GM21717 (cell line): Measurements from ENCODE around the gene SULT1A2.
"Not testable (repeated sequence)": the region's sequence is repeated elsewhere in the genome, so short reads cannot be mapped to it uniquely, and the experiment has no call there.

Source experiments
- ATAC-seq: cut with Tn5 transposase; IDR thresholded peaks from one replicate; pipeline ENCODE4 v1.9.1; 2021; ENCODE audit warnings: mild to moderate bottlenecking, moderate library complexity; ENCODE audit not compliant: unreplicated experiment

The SULT1A2 gene

DNA sequence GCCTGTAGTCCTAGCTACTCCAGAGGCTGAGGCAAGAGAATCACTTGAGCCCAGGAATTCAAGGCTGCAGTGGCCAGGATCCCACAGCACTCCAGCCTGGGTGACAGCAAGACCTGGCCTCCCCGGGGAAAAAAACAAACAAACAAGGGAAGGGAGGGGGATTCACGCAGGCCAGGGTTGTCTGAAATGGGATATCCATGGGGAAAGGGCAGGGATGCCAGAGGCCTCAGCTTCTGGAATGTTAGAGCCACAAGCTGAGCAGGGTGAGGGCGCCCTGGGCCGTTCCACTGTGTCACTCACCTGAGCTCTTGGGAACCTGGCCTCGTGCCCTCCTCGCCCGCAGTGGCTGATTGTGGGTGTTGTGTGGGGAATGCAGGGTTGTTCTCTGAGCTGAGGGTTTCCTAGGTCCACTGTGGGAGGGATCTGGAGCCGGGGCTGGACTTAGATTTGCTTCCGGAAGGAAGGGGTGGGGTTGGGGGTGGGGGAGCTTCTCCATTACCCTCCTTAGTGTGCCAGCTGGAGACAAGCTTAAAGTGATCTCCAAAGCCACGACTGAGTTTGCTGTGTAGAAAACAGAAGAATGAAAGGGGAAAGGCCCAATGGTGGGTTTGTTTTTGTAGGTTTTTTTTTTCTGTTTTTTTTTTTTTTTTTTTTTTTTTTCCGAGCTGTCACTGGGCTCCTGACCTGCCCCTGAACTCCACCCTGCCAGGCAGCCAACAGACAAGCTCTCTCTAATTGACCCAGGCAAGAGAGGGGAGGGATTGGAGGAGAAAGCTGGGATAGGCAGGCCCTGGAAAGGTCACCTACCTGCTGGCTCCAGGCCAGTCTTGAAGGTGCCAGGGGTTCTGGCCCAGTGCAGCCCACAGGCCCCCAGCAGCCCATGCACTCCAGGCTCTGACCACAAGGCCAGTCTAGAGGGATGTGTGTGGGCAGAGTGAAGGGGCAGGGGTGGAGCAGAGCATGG is 13.1 kb upstream of the SULT1A2 start, which contains the start of gene SULT1A1:
Gene SULT1A1, minus strand, starts transcription at position 414 of the 964 bp plus-strand sequence. CDS start 1,189 bp downstream, outside the sequence.
- no peak for ATAC-seq

DNA sequence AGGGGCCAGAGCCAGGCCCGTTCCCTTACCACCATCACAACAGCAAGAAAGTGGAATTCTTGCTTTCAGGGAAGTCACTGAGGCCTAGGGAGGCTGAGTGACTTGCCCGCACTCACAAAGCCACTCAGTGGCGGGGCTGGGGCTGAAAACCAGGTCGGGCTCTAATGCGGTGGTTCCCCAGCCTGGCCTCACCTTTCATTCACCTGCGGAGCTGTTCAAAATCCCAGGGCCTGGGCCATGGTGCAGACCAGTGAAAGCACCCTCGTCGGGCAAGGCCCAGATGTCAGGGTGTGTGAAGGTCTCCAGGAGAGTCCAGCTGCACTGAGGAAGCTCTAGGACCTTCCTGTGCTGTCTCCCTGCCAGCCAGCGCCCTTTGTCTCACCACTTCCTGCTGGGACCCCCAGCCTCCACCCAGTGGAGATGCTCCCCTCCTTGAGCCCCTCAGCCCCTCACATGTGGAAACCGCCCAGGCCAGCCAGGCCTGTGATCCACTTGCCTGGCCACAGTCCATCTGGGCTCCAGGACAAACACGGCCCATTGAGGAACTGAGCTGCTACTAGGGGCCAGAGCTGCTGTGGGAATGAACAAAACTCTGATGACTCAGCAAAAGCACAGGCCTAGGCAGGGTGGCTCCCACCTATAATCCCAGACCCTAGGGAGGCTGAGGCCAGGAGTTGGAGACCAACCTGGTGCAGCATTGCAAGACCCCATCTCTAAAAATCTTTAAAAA is 12.2 kb upstream of the SULT1A2 start:
- ATAC-seq: not testable (repeated sequence)

DNA sequence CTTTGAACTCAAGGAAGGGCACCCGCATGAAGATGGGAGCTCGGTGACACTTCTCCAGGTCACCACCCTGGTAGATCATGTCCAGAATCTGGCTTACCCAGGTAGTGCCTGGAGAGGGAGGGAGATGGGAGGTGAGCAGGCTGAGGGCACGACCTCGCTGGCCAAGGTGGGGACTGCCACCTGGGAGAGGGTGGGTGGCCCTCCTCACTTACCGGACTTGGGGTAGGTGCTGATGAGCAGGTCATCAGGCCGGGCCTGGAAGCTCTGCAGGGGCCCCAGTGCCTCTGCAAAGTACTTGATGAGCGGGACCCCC is 11.6 kb upstream of the SULT1A2 start:
- not testable (repeated sequence) for ATAC-seq

DNA sequence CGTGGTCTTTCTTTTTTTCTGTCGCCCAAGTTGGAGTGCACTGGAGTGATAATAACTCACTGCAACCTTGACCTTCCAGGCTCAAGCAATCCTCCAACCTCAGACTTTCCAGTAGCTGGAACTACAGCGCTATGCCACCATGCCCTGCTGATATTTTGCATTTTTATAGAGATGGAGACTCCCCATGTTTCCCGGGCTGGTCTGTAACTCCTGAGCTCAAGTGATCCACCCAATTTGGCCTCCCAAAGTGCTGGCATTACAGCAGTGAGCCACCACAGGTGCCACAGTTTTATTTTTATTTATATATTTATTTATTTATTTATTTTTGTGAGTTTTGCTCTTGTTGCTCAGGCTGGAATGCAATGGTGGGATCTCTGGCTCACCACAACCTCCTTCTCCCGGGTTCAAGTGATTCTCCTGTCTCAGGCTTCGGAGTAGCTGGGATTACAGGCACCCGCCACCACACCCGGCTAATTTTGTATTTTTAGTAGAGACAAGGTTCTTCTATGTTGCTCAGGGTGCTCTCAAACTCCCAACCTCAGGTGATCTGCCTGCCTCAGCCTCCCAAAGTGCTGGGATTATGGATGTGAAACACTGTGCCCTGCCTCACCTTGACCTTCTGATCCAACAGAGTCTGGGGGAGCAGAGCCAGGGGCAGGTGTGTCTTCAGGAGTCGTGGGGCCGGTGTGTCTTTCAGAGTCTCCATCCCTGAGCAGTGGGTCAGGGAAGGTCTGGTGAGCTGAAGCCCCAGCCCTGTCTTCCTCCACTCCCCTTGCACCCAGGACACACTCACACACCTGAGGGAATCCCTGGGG is 11.0 kb upstream of the SULT1A2 start:
- not testable (repeated sequence) for ATAC-seq

DNA sequence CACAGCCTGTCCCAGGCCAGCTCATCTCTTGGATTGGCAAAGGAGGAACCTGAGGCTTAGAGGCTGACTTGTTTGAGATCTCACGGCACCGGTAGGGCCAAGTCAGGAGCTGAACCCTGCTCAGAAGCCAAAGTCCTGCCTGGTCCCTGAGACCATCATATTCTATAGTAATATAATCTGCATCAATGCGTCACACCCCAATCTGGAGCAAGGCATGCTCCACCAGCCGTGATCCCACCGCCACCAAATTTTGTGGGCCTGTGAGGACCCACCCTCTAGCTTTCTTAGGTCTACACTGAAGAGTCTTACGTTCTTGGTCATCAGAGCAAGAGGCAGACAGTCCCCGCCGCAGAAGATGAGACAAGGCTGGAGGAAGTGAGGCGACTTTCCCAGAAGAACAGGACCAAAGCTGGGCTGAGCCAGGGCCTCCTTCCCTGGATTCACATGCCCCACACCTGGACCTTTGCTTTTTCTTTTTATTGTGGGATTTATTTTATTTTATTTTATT is 10.3 kb upstream of the SULT1A2 start:
- ATAC-seq: no peak

DNA sequence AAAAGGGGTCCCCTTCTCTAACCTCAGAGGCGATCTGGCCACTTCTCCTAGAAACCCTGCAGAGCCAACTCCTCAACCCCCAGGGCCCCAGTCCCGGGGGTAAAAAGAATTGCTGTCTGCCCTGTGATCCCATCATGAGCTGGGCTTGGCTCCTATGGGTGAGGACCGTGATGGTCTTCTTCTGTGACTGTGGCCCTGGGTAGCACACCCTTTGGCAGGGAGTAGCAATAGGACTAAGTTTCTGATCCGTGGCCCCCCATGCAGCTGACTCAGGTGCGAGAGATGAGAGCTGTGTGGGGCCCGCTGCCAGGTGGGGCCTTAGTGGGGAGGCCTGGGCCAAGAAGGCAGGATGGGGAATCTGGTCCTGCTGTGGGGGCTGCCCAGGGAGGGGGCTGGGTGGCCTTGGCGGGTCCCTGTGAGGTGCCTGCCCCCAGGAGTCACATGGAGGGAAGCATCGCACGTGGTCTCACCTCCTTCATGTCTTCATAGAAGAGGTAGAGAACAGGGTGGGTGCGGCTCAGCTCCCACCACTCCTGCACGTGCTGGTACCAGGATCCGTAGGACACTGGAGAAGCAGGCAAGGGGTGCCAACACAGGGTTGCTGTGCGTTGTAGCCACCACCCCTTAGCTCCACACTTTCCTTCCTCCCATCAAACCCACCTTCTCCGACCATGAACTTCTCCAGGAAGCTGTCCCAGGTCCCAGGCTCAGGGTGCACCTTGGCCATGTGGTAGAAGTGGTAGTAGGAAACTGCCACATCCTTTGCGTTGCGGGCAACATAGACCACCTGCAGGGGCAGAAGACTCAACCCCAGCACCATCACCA is 9.7 kb upstream of the SULT1A2 start:
- no peak for ATAC-seq

DNA sequence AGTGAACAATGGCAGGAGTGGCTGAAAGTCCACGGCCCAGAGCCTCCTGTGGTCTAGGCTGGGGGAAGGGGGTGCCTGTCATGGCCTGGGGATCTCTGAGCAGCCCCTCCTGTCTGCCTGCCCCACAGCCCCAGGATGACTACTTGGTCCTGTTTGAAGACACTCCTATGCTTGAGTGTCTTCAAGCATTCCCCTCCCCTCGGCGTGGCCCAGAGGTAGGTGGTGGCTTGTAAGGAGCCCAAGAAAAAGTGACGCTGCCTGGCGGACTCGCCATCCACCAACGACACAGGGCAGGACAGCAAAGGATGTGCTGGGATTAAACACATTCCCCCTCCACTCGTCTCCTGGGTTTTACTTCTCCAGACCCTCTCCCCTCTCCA is 7.3 kb upstream of the SULT1A2 start:
- ATAC-seq: no peak

DNA sequence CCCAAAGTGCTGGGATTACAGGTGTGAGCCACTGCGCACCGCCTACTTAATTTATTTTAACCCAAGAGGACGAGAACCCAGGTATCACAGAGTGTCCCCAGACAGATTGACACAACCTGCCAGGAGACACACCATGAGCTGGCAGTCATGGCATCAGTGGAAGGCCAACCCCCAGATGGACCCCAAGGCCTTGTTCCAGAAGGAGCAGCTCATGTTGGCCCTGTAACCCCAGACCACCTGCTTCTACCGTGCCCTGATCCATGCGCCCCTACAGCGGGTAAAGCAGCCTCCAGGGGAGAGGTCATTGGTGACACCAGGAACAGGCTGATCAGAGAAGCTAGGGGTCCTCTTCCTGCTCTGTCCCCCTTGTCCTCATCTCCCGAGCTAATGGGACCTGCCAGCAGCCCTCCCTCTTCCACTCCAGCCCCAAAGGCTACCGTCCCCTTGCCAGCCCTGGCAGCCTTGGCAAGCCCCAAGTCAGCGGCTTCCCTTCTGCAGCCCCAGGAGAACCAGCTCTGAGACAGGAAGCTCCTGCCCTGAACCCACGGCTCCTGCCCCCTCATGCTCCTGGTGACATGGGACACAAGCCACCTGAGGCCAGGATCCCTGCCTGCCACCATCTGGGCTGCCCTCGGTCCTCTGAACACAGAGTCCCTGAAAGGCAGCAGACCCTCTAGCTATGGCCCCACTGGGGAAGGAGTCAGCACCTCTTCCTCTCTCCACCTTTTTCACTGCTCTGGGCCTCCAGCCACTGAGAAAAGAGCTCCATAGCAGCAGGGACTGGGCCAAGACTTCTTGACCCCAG is 6.7 kb upstream of the SULT1A2 start:
- ATAC-seq: no peak

DNA sequence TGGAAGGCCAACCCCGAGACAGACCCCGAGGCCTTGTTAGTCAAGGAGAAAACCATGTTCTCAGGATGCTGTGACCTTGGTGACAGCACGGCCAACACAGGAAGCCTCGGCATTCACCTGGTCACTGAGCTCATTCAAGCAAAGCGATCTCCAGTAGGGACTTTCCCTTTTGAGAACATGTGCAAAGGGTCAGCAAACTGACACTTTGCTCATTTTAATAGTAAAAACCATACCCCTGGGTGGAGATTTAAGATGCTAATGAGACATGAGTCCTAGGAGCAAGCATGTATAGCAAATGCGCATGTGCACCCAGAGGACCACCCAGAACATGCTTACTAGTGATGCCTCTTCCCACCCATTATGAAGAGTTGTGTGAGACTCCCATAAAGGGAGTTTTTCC is 5.7 kb upstream of the SULT1A2 start:
- ATAC-seq: no peak

DNA sequence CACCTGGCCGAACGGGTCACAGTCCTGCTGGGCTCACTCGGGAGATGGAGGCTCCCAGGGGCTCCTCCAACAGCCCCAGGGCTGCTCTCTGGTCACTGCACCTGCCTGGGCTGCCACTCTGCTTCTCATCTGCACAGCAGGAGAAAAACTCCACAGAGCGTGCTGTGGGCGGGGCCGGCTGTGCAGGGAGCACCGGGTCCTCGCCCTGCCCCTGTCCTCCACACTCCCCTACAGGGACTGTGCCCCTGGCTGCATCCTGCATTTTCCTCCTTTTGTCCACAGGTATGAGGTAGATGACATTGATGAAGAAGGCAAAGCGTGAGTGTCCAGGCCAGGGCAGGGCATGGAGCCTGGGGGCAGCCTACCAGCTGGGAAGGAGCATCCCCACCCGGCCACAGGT is 5.2 kb upstream of the SULT1A2 start:
- ATAC-seq: not testable (repeated sequence)

DNA sequence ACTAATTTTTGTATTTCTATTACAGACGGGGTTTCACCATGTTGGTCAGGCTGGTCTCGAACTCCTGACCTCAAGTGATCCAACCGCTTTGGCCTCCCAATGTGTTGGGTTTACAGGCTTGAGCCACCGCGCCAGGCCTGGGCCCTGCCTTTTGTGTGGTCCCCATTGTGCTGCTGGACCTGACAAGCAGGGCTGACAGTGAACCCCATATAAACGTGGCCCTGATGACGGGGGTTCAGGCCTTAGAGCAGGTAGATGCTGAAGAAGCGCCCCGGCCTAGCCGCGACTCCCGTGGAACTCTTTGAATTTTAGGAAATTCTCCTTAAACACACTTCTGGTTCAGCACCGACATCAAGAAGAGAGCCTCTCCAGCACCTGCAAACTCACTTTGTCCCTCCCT is 4.7 kb upstream of the SULT1A2 start:
- ATAC-seq: not testable (repeated sequence)

DNA sequence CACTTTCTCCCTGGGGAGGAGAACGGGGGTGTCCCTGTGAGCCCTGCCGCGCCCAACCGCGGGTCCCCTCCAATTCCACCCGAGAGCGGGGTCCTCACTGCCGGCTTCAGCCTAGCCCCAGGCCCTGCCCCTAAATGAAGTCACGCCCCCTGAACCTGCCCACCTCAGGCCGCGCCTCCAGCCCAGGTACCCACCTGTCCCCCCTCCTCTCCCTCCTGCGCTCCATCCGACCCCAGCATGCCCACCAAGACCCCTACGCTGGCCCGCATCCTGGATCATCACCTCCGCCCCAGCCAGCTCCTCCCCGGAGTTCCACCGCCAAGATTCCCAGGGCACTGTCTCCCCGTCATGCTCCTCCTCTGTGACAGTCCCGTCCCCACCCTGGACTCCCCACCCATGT is 4.1 kb upstream of the SULT1A2 start:
- ATAC-seq: not testable (repeated sequence)

DNA sequence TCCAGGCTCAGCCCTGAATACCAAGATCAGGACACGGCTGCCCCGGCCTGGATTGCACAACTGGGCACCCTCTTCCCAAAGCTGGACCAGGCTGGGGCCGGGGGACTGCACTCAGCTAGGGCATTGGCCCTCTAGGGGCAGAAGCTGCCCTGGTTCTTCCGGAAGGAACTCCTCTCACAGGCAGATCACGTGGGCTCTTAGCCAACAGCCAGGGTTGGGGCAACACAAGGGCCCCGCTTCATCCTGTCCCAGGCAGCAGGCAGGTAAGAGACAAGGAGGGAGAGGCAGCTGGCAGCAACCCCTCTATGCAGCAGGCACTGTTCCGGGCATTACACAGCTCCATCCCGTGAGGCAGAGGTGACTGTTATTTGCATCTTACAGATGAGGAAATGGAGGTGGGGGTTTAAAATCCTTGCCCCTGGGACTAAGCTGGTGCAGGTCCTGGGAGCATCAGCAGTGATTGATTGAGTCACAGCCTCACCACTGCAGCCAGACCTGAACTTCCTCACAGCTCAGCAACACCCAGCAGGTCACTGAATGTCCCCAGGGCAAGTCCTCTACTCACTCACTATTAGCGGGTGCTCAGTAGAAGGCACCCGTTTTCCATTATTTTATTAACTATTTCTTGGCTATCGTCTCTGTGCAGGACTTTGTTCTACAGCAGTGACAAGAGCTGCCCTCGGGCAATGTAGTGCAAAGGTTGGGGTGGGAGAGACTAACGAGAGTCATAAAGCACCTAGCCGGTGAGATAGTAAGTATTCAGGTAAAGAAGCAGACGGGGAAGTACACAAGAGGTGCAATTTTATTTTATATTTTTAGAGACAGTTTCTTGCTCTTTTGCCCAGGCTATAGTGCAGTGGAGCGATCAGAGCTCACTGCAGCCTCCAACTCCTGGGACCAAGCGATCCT is 2.8 kb upstream of the SULT1A2 start:
- not testable (repeated sequence) for ATAC-seq

DNA sequence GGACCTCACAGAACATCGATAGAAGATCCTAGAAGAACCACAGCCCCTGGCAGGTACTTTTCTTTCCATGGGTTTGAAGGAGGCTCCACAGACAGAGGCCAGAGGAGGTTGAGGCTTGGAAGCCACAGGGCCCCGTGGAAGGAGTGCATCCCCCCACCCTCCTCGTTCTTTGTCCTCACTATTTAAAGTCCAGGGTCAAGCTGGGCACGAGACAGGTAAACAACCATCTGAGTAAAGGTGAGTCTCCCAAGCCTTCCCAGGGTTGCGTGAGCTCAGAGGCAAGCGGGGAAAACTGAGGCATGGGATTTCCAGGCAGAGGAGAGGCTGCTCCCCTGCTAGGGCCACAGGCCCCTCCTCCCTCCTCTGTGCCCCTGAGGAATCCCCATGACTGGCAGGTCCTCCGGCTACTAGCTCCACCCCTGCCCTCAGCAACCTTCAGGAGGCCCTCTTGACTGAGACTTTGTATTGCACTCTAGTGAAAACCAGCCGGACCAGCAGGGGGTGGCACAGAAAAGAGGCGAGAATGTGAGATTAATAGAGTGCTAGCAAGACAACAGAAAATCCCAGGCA is 927 bp upstream of the SULT1A2 start:
- ATAC-seq: no peak

DNA sequence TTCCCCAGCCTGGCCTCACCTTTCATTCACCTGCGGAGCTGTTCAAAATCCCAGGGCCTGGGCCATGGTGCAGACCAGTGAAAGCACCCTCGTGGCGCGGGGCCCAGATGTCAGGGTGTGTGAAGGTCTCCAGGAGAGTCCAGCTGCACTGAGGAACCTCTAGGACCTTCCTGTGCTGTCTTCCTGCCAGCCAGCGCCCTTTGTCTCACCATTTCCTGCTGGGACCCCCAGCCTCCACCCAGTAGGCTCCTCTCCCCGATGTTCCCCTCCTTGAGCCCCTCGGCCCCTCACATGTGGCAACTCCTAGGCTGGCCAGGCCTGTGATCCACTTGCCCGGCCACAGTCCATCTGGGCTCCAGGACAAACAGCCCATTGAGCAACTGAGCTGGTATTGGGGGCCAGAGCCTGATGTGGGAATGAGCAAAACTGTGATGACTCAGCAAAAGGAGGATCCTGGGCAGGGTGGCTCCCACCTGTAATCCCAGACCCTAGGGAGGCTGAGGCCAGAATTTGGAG is 677 bp downstream of the SULT1A2 start:
- no peak for ATAC-seq

DNA sequence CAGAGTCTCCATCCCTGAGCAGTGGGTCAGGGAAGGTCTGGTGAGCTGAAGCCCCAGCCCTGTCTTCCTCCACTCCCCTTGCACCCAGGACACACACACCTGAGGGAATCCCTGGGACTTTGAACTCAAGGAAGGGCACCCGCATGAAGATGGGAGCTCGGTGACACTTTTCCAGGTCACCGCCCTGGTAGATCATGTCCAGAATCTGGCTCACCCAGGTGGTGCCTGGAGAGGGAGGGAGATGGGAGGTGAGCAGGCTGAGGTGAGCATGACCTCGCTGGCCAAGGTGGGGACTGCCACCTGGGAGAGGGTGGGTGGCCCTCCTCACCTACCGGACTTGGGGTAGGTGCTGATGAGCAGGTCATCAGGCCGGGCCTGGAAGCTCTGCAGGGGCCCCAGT is 1.4 kb downstream of the SULT1A2 start:
- ATAC-seq: not testable (repeated sequence)

DNA sequence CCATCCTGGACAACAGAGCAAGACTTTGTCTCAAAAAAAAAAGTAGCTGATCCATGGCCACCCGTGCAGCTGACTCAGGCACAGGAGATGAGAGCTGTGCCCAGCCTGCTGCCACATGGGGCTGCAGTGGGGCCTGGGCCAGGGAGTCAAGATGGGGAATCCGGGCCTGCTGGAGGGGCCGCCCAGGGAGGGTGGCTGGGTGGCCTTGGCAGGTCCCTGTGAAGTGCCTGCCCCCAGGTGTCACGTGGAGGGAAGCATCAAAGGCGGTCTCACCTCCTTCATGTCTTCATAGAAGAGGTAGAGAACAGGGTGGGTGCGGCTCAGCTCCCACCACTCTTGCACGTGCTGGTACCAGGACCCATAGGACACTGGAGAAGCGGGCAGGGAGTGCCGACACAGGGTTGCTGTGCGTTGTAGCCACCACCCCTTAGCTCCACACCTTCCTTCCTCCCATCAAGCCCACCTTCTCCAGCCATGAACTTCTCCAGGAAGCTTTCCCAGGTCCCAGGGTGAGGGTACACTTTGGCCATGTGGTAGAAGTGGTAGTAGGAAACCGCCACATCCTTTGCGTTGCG is 3.8 kb downstream of the SULT1A2 start:
- ATAC-seq: no peak
